HG03135 (cell line): ENCODE results near the gene FAM47C.
"Not testable (repeated sequence)": the region's sequence is repeated elsewhere in the genome, so short reads cannot be mapped to it uniquely, and the experiment has no call there.

Experiments
- ATAC-seq: cut with Tn5 transposase; IDR thresholded peaks from one replicate; pipeline ENCODE4 v1.9.1; 2021; ENCODE audit warnings: mild to moderate bottlenecking, moderate library complexity; ENCODE audit not compliant: unreplicated experiment

FAM47C gene

DNA sequence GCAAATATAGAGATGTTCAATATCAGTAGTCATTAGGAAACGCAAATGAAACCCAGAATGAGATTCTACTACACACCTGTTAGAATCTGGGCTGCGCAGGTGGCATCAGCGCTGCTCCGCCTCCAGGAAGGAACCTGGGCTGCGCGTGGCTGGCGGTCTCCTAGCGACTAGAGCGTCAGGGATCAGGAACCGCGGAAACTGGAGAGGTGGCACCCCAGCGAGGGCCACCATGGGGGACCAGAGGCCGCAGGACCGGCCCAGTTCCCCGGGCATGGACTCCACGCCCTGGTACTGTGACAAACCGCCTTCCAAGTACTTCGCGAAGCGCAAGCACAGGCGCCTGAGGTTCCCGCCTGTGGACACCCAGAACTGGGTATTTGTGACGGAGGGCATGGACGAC is at the start of gene FAM47C:
Gene FAM47C, plus strand, starts transcription at position 185 of the 400 bp plus-strand sequence. Its CDS starts 45 bp downstream, at position 230.
- ATAC-seq, result not testable (repeated sequence)

DNA sequence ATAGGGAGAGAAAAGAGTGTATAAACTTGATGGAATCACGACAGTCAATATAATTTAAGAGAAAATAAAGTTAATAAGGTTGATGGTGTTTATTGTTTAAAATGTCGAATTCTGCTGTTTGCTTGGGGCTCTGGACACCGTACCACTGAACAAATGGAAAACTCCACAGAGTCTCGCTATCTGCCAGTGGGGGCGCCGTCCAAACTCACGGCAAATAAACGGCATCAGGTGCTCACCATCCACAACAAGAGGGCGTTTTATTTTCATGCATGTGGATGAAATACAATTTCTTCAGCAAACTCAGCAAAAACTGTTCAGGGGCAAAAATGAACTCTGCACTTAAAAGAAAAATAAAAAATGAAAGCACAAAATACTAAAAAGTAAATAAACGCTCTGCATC is 46.6 kb upstream of the FAM47C start:
- no peak for ATAC-seq

DNA sequence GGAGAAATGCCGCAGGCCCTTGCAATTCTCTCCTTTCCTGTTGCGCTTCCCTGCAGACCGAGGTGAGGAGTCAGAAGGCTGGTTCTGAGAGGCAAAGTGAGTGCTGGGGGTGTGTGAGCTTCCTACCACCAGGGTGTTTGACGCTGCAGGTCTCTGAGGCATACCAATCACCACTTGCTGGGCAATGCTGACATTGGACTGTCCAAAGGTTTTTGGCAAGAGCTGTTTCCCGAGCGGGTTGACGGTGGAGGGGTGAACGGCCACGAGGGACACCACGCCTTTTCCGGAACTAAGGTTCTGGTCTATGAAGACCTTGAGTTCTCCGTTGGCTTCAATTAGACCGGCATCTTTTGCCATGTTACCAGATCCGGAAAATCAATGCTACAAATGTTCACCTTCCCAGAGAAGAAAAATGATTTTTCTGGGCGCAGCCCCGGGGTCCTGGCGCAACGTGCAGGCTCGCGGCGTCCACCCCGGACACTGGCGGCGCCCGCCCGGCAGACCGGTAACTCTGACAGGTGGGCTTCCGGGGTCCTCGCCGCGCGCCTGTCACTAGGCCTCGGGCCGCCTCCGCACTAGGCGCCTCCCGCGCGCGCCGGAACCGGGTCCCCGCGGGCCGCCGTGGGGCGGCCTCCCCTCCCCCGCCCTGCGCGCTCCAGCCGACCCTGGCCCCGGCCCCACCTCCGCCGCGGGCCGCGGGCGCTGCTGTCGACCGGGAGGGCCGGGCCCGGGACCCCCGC is 44.9 kb upstream of the FAM47C start:
- ATAC-seq, result no peak

DNA sequence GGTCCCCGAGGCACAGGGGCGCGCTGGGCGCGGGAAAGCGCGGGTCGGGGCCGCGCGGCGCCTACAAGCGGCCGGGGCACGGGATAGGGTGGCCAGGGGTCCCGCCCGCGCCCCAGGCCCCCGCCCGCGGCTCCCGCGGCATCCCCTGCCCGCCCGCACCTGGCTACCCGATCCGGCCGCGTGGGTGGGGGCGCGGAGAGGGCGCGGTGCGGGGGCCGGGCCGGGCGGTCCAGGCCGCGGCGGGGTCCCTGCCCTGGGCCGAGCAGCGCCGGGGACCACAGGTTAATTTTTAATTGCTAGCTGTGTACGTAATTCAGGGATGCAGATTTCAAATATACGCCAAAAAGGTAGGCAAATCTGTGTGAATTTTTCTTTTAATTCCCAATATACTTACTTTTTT is 44.3 kb upstream of the FAM47C start:
- no peak for ATAC-seq

DNA sequence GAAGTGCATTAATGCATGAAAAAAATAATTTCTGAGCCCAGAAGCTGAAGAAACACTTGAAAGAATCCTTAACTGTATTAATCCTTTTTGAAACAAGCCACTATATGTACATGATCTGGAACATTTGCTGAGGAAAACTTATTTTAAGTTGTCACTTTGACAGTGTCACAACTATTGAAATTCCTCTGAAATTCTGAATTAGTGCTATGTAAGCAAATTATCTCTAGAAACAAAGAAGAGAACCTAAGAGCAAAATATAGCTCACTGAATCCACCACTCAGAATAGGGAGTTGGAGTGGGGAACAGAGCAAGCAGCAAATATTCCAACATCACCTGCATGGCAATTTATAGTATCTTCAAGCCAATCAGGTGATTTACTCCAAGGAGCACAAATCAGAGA is 34.6 kb upstream of the FAM47C start:
- no peak for ATAC-seq

DNA sequence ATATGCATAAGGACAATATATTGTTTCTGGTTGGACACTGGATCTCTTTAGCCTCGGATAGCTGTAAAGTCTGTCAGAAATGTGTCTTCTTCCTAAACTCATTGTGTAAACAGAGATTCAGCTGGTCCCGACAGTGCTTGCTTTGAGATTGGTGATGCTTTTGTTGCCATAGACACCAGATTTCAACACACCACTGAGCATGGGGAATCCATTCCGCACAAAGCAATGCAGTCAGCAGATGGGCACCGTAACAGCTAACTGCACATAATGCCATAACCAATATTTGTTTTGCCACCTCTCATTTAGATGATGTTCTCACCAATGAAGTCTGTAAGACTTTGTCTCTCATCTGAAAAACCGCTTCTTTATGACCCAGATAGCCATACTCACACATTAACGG is 33.3 kb upstream of the FAM47C start:
- ATAC-seq, result no peak

DNA sequence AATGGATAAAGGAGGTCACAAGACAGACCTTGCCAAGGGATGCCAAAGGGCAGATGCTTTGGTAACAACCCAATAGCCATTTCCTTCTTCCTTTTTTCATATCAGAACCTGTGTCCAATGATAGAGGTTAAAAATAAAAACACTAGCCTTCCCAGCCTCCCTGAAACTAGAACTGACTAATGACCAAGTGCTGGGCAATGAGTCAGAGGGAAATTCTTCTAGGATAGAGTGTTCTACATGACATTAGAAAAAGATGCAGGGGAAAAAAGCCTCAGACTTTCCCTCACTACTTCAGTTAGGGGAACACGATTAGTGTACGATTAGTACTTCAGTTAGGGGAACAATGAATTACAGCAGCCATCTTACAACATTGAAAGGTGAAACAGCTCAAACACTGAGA is 29.3 kb upstream of the FAM47C start:
- ATAC-seq, result no peak

DNA sequence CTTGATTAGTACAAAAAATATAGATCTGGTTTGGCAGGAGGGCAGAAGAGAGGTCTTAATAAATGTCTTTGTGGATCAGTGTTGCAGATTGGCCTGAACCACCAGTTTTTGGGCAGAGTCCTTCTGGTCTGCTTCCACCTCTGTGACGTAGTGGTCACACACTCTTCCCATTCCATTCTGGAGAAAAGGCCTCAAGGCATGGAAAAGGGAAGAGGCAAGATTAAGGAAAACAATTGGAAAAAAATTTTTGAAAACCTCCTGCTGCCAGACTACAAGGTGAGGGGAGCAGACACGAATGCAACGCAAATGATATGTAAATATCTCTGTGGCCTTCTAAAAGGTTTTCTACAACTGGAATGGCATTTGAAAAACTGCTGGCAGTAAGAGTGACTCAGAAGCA is 24.3 kb upstream of the FAM47C start:
- ATAC-seq, result no peak

DNA sequence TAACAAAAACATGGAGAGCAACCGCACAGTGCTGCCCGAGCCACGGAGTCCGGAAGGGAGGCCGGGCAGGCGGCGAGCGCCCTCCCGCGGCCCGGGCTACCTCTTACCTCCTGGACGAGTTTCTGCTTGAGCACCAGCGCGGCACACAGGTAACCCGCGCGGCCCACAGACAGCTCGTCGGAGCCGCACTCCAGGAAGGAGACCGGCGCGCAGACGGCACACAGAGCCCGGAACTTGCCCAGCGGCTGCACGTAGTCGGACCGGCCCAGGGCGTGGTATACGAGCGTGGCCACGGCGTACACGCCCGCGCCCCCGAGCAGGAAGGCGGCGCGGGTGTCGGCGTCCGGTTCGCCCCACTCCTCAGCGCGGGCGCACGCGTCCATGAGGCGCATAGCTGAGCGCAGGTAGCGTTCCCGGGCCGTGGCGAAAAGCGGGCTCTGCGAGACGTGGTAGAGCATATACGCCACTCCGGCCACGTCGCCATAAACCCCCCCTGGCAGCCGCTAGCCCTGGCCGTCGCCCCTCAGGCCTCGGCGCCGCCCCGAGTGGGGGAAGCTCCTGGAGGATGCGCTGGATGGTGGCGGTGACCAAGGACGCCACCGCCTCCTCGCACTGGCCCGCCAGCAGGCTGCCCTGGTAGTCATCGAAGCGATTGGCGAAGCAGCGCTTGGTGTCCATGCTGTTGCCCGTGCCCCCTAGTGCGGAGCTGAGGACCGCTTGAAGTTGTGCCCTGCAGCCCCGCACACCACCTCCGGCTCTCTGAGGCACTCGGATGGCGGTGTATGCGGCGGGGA is 22.6 kb upstream of the FAM47C start:
- ATAC-seq, result not testable (repeated sequence)

DNA sequence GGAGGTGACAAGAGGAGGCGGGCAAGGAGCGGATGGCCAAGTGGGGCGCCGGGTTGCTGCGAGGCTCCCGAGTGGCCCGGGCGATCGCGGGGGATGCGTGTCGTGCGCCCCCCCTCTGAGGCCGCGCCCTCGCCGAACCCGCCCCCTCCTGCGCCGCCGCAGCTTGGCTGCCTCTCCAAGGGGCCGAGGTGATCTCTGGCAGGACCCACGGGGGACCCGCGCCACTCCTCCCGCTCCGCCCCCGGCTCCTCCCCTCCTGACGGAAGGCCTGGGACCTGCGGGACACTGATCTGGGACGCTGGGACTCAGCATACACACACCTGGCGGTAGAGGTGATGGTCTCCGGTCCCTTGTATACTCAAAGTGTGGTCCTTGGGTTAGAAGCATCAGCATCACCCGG is 21.9 kb upstream of the FAM47C start:
- ATAC-seq, result no peak

DNA sequence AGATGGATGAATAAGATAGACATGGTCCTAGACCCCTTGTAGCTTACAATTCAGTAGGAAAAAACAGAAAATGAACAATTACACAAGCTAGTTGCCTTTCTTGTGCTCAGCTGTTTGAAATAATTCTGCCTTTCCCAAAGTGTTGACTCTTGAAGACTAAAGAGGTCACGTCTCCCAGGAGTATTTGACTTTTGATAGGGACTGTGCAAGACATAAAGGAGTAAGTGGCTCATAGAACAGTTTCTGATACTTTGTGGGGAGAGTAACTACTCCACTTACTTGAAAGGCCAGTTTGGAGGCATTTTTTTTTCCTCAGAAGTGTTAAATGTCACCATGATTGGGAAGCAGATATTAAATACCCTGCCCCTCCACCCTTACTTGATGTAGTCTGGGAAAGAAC is 21.0 kb upstream of the FAM47C start:
- not testable (repeated sequence) for ATAC-seq

DNA sequence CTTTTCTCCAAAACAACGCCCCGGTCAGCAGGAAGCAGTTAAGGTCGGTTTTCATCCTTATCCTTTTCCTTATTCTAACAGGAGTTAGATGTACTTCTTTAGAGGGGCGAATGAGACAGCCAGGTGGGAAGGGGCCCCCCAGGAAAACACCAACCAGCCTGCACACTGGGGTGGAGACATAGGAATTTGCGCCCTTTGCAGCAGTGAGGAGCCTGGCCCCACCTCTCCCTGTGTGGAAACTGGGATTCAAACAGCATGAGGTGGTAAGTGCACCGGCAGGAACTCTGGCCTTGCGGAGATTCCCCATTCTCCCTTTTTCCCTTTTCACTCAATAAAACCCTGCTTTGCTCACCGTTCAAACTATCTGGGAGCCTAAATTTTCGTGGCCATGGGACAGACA is 8.0 kb upstream of the FAM47C start:
- no peak for ATAC-seq

DNA sequence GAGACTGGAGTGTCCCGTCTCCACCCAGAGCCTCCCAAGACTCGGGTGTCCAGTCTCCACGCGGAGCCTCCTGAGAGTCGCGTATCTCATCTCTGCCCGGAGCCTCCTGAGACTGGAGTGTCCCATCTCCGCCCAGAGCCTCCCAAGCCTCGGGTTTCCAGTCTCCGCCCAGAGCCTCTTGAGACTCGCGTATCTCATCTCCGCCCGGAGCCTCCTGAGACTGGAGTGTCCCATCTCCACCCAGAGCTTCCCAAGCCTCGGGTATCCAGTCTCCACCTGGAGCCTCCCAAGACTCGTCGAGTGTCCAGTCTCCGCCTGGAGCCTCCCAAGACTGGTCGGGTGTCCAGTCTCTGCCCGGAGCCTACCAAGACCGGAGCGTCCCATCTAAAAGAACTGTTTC is 2.3 kb downstream of the FAM47C start:
- no peak for ATAC-seq

DNA sequence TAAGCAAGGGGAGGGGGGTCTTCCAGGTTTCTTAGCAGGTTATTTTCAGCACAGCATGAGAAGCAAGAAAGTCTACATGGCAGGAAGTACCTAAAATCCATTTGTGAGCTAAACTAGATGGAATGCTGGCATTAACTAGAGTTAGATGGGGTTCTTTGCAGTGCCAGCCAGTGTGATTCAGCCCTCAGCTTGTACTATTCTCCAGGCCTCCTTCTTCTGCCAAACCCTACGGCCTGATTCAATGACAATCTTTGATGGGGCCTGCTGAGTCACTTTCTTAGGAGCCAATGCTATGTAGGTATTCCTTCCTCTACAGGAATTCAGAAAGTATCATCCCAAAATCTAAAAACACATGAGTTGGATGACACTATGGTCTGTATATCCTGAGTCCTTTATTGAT is 26.1 kb downstream of the FAM47C start:
- not testable (repeated sequence) for ATAC-seq

DNA sequence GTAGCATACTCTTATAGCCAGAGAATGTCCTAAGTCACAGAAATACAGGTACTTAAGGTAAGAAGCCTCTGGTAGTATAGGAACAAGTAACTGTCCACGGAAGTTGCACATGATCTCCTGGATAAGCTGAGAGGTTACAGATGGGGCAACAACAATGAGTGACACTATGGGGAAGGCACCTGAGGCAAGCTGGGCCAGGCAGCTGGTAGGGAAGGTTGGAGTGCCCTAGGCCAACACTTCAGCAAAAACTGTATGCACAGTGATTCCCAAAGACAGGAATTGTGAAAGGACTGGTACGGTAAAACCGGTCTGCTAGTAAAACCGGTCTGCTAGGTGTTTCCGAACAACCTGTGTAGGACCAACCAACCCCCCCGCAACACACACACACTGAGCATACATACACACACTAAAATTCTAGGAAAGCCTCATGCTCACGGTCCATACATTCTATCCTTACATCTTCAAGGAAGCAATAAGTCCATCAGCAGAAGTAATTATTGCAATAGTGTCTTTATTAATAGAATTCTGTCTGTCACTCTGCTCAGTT is 28.6 kb downstream of the FAM47C start:
- ATAC-seq, result not testable (repeated sequence)

DNA sequence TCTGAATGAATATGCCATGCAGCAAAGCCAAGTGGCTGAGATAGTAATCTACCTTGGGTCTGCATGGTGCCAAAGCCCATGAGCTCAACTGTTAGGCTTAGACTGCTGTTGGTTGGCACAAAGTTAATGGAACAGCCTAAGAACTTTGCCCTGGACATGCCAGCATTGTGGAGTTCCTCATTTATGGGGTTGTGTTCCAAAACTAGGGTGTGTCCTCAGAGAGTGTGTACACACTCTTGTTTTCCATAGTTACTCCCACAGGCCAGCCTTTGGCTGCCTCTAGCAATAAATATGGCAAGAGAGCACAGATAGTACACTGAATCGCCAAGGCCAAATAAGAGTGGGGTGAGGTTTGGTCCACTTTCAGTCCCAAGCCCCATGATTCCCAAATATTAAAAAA is 30.6 kb downstream of the FAM47C start:
- not testable (repeated sequence) for ATAC-seq

DNA sequence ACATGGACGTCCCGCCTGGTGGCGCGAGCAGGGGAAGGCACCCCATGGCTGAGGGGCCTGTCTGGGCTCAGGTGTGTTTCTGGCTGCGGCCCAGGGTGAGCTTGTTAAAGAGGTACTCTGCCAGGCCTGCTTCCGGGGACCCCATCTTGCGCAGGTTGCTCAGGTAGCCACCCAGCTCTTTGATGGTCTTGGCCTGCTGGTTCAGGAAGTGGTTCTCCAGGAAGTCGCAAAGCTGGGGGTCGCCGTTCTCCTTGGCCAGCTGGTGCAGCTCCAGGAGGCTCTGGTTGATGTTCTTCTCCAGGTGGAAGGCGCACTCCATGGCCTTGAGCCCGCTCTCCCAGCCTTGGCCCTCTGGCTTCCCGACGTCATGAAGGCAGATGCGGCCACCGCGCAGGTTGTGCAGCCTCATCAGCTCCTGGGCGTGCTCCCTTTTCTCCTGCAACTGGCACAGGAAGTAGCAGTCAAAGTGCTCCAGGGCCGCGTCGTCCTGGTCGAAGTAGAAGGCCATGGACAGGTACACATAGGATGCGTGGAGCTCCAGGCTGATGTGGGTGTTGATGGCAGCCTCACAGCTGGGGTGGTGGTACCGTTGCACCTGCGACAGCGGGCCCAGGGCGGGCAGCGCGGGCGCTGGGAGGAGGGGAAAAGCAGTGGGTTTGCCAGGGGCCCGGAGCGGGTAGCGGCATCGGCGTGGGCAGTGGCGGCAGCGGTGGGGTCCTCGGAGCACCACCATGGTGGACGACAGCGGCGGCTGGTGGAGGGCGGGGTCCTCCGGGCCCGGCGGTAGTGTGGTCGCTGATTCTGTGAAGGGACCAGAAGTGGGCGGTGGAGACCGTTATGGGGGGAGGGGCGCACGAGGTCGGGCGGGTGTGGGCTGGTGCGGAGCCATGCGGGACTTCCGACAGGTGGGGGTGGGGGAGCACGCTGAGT is 35.1 kb downstream of the FAM47C start:
- not testable (repeated sequence) for ATAC-seq

DNA sequence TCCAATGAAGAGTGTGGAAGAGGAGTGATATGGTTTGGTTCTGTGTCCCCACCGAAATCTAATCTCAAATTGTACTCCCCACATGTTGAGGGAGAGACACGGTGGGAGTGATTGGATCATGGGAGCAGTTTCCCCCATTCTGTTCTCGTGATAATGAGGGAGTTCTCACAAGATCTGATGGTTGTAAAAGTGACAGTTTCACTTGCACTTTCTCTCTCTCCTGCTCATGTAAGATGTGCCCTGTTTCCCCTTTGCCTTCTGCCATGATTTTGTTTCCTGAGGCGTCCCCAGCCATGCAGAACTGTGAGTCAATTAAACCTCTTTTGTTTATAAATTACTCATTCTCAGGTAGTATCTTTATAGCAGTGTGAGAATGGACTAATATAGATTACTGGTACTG is 39.6 kb downstream of the FAM47C start:
- ATAC-seq, result no peak

DNA sequence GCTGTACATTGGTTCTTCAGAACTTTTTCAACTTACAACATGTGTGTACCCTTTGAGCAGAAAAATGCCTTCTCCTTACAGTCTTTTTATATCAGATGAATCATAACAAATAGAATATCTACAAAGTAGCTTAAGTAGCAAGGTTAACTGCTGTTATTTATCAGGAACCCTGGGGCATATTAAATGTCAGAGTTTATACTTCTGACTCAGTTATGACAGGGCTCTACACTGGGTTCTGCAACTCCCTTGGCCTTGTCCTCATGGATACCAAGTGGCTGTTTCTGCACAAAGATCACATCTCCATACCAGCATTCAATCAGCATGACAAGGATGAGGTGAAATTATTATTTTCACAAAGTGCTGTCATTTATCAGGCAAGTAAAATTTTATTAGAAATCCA is 49.4 kb downstream of the FAM47C start:
- not testable (repeated sequence) for ATAC-seq

DNA sequence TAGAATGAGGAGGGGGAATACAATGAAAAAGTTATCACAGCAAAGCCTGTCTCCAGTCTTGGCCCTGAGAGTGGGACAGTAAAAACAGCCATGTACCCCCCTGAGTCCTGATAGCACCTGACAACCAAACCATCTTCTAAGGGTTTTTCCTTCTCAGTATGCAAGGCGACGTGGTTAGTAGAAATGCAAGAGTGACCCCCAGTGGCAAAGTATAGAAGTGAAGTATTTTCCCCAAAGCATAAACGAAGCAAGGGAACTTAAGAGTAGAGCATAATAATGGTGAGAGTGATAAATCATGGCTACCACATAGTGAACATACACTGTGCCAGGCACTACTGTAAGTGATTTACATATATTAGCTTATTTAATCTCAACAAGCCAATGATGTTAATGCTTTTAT is 52.8 kb downstream of the FAM47C start:
- ATAC-seq, result no peak
